OCI-LY1 (cell line): Measurements from ENCODE around the gene SFMBT2.

Experiments
- H2AFZ ChIP-seq: fragments of 200-600 bp; sonication (generic), shearing (Covaris generic); 2 replicates; pipeline ENCODE4 v1.6.0; 2014; ENCODE audit warnings: antibody characterized with exemption, mild to moderate bottlenecking, low read length
- H3F3A ChIP-seq: fragments of 200-600 bp; sonication (generic), shearing (Covaris generic); 2 replicates; pipeline ENCODE4 v1.6.0; 2014; ENCODE audit warnings: mild to moderate bottlenecking, antibody characterized with exemption, low read length, moderate library complexity; ENCODE audit not compliant: insufficient read depth
- H3K27ac ChIP-seq: fragments of 200-600 bp; sonication (generic); 2 replicates; pipeline ENCODE4 v1.5.1; 2014; ENCODE audit warnings: low read length, mixed run types, mild to moderate bottlenecking, low read depth; ENCODE audit not compliant: poor library complexity, severe bottlenecking
- H3K27me3 ChIP-seq: fragments of 200-600 bp; sonication (generic); 2 replicates; pipeline ENCODE4 v1.6.0; 2014; ENCODE audit warnings: antibody characterized with exemption, mild to moderate bottlenecking, low read length, moderate library complexity; ENCODE audit not compliant: insufficient read depth
- H3K36me3 ChIP-seq: fragments of 200-600 bp; sonication (generic); 2 replicates; pipeline ENCODE4 v1.6.1; 2014; ENCODE audit warnings: mild to moderate bottlenecking, antibody characterized with exemption, low read length, moderate library complexity, mixed read lengths; ENCODE audit not compliant: insufficient read depth
- H3K4me1 ChIP-seq: fragments of 200-600 bp; sonication (generic); 2 replicates; pipeline ENCODE4 v1.5.1; 2014; ENCODE audit warnings: mild to moderate bottlenecking, low read length, moderate library complexity; ENCODE audit not compliant: insufficient read depth, severe bottlenecking
- H3K4me2 ChIP-seq: fragments of 200-600 bp; sonication (generic), shearing (Covaris generic); 2 replicates; pipeline ENCODE4 v1.6.1; 2014; ENCODE audit warnings: low read length
- H3K4me3 ChIP-seq: fragments of 200-600 bp; sonication (generic); 2 replicates; pipeline ENCODE4 v1.5.1; 2014; ENCODE audit warnings: low read length, low read depth, mild to moderate bottlenecking, mixed read lengths; ENCODE audit not compliant: poor library complexity, severe bottlenecking
- H3K79me2 ChIP-seq: fragments of 200-600 bp; shearing (Covaris generic); 2 replicates; pipeline ENCODE4 v1.6.1; 2016; ENCODE audit warnings: mixed run types, low read length, mixed read lengths; ENCODE audit not compliant: insufficient read depth
- H3K9ac ChIP-seq: fragments of 200-600 bp; sonication (generic), shearing (Covaris generic); 2 replicates; pipeline ENCODE4 v1.6.1; 2014; ENCODE audit warnings: mild to moderate bottlenecking, low read length, mixed read lengths
- H3K9me2 ChIP-seq: fragments of 200-600 bp; sonication (generic), shearing (Covaris generic); 2 replicates; pipeline ENCODE4 v1.6.1; 2014; ENCODE audit warnings: low read depth, mild to moderate bottlenecking, low read length, mixed read lengths
- H3K9me3 ChIP-seq: fragments of 200-600 bp; shearing (Covaris generic); 2 replicates; pipeline ENCODE4 v1.6.1; 2014; ENCODE audit warnings: low read length, mixed read lengths
- H4K20me1 ChIP-seq: fragments of 200-600 bp; sonication (generic), shearing (Covaris generic); 2 replicates; pipeline ENCODE4 v1.6.0; 2016; ENCODE audit warnings: mild to moderate bottlenecking, low read length; ENCODE audit not compliant: insufficient read depth
- EZH2 ChIP-seq: fragments of 200-600 bp; sonication (generic), shearing (Covaris generic); IDR thresholded peaks from 2 replicates; pipeline ENCODE4 v1.8.0; 2017; ENCODE audit warnings: borderline replicate concordance, mixed run types, mild to moderate bottlenecking, antibody characterized with exemption, low read length, moderate library complexity, mixed read lengths
- TF ChIP-seq, protein P1 (sequence below): fragments of 200-600 bp; sonication (generic), shearing (Covaris generic); IDR thresholded peaks from 2 replicates; pipeline ENCODE4 v1.5.1; 2017; ENCODE audit warnings: mild to moderate bottlenecking, antibody characterized with exemption, low read length, moderate library complexity, mixed read lengths

Gene SFMBT2

DNA sequence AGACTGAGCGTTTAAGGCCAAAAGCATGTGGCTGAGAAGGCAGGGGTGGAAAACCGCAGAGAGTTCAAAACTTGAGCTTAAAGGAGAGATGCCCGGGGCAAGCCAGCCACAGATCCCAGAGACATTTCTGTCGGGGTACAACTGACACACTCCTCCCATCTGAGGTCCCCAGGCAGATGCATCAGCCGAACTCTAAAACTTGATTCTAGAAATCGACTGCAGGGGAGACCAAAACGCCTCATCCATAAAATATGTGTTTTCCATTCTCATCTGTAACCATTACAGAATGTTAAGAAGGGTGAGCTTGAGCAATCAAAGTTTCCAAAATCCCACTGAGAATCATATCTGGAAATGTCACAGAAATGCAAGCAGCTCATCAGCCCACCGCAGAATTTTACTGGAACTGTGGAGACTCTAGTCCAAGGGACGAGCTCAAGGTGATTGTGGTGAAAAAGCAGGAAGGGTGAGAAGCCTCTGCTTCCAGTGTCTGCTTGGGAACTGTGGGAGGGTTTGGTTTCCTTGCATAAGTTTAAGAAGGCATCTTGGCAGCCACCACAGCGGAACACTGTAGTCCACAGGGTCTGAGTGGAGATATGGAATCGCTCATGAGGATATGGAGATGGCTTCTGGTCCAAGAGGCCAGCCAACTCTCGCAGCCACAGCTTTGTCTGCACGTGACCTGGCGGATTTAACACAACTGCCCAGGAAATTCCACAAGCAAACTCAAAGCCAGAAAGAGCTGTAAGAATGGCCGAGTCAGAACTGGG lies 249.2 kb downstream of the SFMBT2 start:
- no peaks in the 10 kb centered on the region for H3F3A ChIP-seq
- peaks cover 27% of the 10 kb centered on the region for H3K36me3 ChIP-seq
- H3K27ac ChIP-seq = no peak overlapping the region
- no peaks in the 10 kb centered on the region for H3K4me1 ChIP-seq
- no peaks in the 10 kb centered on the region for H4K20me1 ChIP-seq
- H3K4me3 ChIP-seq = no peak overlapping the region
- no peak for TF ChIP-seq EZH2
- H3K9ac ChIP-seq = no peak overlapping the region
- H2AFZ ChIP-seq = no peak overlapping the region
- no peaks in the 10 kb centered on the region for H3K79me2 ChIP-seq
- H3K4me2 ChIP-seq = no peak overlapping the region
- no peaks in the 10 kb centered on the region for H3K27me3 ChIP-seq
- H3K9me2 ChIP-seq = no peaks in the 10 kb centered on the region
- no peaks in the 10 kb centered on the region for H3K9me3 ChIP-seq

DNA sequence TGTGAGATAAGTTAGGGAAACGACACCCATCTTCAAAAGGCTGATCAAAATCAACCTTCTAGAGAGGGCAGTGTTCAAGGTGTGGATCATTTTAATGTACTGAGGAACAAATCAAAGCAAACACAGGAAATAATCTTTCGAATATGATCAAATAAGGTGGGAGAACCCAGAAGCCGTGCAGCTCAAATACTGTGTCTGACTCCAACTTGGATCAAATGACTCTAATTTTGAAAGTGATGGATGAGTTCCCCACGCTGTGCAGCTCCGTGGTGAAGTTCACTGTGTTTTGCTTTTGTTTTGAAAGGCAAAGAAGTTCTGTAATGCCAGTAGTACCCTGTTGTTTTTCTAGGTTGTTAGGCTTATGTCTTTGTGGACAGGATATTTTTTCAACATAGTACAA lies 250.9 kb downstream of the SFMBT2 start:
- Histone ChIP-seq H3K9me2 (no peaks in the 10 kb centered on the region), H3K4me1 (no peaks in the 10 kb centered on the region), H4K20me1 (no peaks in the 10 kb centered on the region), H3K4me2 (no peak overlapping the region), H3K27ac (no peak overlapping the region), H3K9me3 (no peaks in the 10 kb centered on the region), H3F3A (no peaks in the 10 kb centered on the region), H3K79me2 (no peaks in the 10 kb centered on the region), H3K27me3 (no peaks in the 10 kb centered on the region), H3K36me3 (peaks cover 27% of the 10 kb centered on the region), H3K4me3 (no peak overlapping the region), H3K9ac (no peak overlapping the region), H2AFZ (no peak overlapping the region)
- no peak for TF ChIP-seq EZH2
- TF ChIP-seq, protein P1, sequence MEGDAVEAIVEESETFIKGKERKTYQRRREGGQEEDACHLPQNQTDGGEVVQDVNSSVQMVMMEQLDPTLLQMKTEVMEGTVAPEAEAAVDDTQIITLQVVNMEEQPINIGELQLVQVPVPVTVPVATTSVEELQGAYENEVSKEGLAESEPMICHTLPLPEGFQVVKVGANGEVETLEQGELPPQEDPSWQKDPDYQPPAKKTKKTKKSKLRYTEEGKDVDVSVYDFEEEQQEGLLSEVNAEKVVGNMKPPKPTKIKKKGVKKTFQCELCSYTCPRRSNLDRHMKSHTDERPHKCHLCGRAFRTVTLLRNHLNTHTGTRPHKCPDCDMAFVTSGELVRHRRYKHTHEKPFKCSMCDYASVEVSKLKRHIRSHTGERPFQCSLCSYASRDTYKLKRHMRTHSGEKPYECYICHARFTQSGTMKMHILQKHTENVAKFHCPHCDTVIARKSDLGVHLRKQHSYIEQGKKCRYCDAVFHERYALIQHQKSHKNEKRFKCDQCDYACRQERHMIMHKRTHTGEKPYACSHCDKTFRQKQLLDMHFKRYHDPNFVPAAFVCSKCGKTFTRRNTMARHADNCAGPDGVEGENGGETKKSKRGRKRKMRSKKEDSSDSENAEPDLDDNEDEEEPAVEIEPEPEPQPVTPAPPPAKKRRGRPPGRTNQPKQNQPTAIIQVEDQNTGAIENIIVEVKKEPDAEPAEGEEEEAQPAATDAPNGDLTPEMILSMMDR = no peak

DNA sequence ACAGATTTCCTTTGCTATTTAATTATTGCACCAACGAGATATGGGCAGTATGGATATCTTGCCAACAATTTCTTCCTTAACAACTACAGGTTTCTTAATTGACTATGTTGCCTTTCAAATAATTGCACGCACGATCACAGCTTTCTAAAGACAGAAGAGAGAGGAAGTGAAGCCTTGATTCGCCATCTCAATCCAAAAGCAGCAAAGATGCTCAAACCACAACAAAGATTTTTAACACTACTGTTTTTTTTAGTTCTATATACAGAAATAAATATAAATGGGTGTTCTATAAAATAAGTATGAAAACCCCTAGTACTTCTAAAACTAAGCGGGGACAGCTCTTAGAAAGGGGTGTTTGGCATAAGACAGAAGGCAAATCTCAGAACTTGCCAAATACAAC lies 251.3 kb downstream of the SFMBT2 start:
- Histone ChIP-seq H3K9me3 (no peaks in the 10 kb centered on the region), H3K79me2 (no peaks in the 10 kb centered on the region), H3K27me3 (no peaks in the 10 kb centered on the region), H4K20me1 (no peaks in the 10 kb centered on the region), H3K9me2 (no peaks in the 10 kb centered on the region), H3K9ac (no peak overlapping the region), H3K4me3 (no peak overlapping the region), H3K36me3 (peaks cover 27% of the 10 kb centered on the region), H3K4me2 (no peak overlapping the region), H2AFZ (no peak overlapping the region), H3K27ac (no peak overlapping the region), H3K4me1 (no peaks in the 10 kb centered on the region), H3F3A (no peaks in the 10 kb centered on the region)
- TF ChIP-seq EZH2 = no peak
- TF ChIP-seq, protein P1 = no peak

DNA sequence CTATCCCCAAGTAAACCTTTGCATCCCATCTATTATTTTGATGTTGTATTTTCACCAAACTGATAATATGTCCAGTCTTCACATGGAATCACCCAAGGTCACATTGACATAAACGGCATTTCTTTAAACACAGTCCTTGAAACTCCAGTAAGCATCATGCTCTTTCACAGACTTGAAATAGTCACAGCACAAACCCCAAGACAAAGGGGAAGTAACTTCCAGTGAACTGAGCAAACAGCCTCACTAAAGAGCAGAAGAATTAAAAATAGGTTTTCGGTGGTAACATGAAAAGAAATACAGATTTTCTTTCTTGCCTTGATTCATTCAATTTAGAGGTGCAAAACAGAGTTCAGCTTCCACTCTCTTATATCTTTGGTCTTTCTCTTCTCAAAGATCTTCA lies 253.7 kb downstream of the SFMBT2 start:
- no peaks in the 10 kb centered on the region for H3K9me2 ChIP-seq
- TF ChIP-seq, protein P1 = no peak
- TF ChIP-seq EZH2 = no peak
- H3K36me3 ChIP-seq = peaks cover 20% of the 10 kb centered on the region
- no peak overlapping the region for H3K27ac ChIP-seq
- H3K4me3 ChIP-seq = no peak overlapping the region
- H3F3A ChIP-seq = no peaks in the 10 kb centered on the region
- no peak overlapping the region for H3K9ac ChIP-seq
- H2AFZ ChIP-seq = no peak overlapping the region
- H3K79me2 ChIP-seq = no peaks in the 10 kb centered on the region
- no peaks in the 10 kb centered on the region for H3K9me3 ChIP-seq
- H3K4me1 ChIP-seq = no peaks in the 10 kb centered on the region
- no peak overlapping the region for H3K4me2 ChIP-seq
- no peaks in the 10 kb centered on the region for H4K20me1 ChIP-seq
- no peaks in the 10 kb centered on the region for H3K27me3 ChIP-seq
